Liver (tissue), 3 donors: ENCODE results near the gene KLF15.

Source experiments
- EGR1 ChIP-seq, 2 donors: IDR thresholded peaks; 2 replicates each; pipeline ENCODE4 v1.6.1; 2016 to 2018; ENCODE audit warnings: antibody characterized with exemption in 2 of 2, low read depth in 2 of 2
- HNF4G ChIP-seq: IDR thresholded peaks from 2 replicates; pipeline ENCODE4 v1.6.1; 2016; ENCODE audit warnings: antibody characterized with exemption
- SP1 ChIP-seq: IDR thresholded peaks from 2 replicates; pipeline ENCODE4 v1.6.1; 2018; ENCODE audit warnings: antibody characterized with exemption, mild to moderate bottlenecking
- TAF1 ChIP-seq: conservative IDR thresholded peaks from 2 replicates; pipeline ENCODE4 v1.6.1; 2016; ENCODE audit warnings: antibody characterized with exemption, mild to moderate bottlenecking
- TF ChIP-seq, protein P1 (sequence below): fragments of 150-350 bp; IDR thresholded peaks from 2 replicates; pipeline ENCODE4 v1.5.1; 2017; ENCODE audit warnings: improper control_type of control experiment, low read depth, low read length; ENCODE audit not compliant: missing input control
- TF ChIP-seq, protein P2 (sequence below): IDR thresholded peaks from 2 replicates; pipeline ENCODE4 v1.6.1; 2016; ENCODE audit warnings: antibody characterized with exemption
- TF ChIP-seq, protein P3 (sequence below): IDR thresholded peaks from 2 replicates; pipeline ENCODE4 v1.6.1; 2016; ENCODE audit warnings: antibody characterized with exemption, mild to moderate bottlenecking
- donor health status: healthy.
- donor health status: healthy.

GRCh38 chr3:126381966-126382365, 24.8 kb upstream of the KLF15 start:
- TF ChIP-seq, protein P1, sequence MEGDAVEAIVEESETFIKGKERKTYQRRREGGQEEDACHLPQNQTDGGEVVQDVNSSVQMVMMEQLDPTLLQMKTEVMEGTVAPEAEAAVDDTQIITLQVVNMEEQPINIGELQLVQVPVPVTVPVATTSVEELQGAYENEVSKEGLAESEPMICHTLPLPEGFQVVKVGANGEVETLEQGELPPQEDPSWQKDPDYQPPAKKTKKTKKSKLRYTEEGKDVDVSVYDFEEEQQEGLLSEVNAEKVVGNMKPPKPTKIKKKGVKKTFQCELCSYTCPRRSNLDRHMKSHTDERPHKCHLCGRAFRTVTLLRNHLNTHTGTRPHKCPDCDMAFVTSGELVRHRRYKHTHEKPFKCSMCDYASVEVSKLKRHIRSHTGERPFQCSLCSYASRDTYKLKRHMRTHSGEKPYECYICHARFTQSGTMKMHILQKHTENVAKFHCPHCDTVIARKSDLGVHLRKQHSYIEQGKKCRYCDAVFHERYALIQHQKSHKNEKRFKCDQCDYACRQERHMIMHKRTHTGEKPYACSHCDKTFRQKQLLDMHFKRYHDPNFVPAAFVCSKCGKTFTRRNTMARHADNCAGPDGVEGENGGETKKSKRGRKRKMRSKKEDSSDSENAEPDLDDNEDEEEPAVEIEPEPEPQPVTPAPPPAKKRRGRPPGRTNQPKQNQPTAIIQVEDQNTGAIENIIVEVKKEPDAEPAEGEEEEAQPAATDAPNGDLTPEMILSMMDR: no peak
- TF ChIP-seq HNF4G: no peak
- TF ChIP-seq SP1: no peak
- TF ChIP-seq EGR1 (IDR thresholded peaks at IDR 0.05; ENCODE audit: low read depth in 2 of 2): no peak
- TF ChIP-seq, protein P2, sequence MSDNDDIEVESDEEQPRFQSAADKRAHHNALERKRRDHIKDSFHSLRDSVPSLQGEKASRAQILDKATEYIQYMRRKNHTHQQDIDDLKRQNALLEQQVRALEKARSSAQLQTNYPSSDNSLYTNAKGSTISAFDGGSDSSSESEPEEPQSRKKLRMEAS: no peak
- TF ChIP-seq TAF1: no peak
- TF ChIP-seq, protein P3, sequence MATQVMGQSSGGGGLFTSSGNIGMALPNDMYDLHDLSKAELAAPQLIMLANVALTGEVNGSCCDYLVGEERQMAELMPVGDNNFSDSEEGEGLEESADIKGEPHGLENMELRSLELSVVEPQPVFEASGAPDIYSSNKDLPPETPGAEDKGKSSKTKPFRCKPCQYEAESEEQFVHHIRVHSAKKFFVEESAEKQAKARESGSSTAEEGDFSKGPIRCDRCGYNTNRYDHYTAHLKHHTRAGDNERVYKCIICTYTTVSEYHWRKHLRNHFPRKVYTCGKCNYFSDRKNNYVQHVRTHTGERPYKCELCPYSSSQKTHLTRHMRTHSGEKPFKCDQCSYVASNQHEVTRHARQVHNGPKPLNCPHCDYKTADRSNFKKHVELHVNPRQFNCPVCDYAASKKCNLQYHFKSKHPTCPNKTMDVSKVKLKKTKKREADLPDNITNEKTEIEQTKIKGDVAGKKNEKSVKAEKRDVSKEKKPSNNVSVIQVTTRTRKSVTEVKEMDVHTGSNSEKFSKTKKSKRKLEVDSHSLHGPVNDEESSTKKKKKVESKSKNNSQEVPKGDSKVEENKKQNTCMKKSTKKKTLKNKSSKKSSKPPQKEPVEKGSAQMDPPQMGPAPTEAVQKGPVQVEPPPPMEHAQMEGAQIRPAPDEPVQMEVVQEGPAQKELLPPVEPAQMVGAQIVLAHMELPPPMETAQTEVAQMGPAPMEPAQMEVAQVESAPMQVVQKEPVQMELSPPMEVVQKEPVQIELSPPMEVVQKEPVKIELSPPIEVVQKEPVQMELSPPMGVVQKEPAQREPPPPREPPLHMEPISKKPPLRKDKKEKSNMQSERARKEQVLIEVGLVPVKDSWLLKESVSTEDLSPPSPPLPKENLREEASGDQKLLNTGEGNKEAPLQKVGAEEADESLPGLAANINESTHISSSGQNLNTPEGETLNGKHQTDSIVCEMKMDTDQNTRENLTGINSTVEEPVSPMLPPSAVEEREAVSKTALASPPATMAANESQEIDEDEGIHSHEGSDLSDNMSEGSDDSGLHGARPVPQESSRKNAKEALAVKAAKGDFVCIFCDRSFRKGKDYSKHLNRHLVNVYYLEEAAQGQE: no peak
